Fibroblast of skin of right quadriceps (primary cell): ENCODE results near the gene KARS1.

ENCODE experiments used
- DNase-seq: peaks from one replicate; pipeline ENCODE4 v3.0.0-alpha.2; 2013

KARS1 gene

DNA sequence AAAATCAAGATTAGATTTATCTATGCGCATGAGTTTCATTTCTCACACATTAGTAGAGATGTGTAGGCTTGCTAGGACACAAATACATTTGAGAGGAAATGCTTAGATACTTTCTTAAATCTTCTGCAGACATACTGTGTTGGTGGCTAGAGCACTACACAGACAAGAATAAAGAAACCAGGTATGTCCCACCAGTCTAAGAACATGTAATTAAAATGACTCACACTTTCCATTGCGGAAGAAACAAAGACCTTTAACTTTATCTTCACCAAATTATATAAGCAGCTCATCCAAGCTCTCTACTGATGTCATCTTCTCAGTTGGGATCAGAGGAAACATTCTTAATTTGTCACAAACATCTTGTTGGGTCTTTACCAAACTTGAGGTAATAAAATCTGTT lies 68.7 kb downstream of the KARS1 start:
- no peak for DNase-seq

DNA sequence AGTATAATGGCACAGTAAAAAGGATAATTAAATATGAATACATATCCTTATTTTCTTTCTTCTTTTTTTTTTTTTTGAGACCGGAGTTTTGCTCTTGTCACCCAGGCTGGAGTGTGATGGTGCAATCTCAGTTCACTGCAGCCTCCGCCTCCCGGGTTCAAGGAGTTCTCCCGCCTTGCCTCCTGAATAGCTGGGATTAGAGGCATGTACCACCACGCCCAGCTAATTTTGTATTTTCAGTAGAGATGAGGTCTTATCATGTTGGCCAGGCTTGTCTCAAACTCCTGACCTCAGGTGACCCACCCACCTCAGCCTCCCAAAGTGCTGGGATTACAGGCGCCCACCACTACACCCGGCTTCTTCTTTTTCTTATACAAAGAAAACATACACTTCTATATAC lies 69.3 kb downstream of the KARS1 start:
- DNase-seq: no peak
